ENCODE measurements around the gene FNBP1.
"Not testable (repeated sequence)": the region's sequence is repeated elsewhere in the genome, so short reads cannot be mapped to it uniquely, and the experiment has no call there.

Gene FNBP1

GRCh38 chr9:129952337-129952736 is 90.7 kb downstream of the FNBP1 start:
- no peak for DNase-seq (ENCODE audit: low read depth)

- DNase-seq (ENCODE audit: low read depth): no peak
These were observed 93.2 kb downstream of the FNBP1 start for GRCh38 chr9:129949821-129950220.

- not testable (repeated sequence) for DNase-seq (ENCODE audit: low read depth)
These were observed 94.4 kb downstream of the FNBP1 start for GRCh38 chr9:129948626-129949025.

- DNase-seq (ENCODE audit: low read depth): no peak
These were observed 96.6 kb downstream of the FNBP1 start for GRCh38 chr9:129946246-129946995.

- no peak for DNase-seq (ENCODE audit: low read depth)
These were observed 97.7 kb downstream of the FNBP1 start for GRCh38 chr9:129945314-129945713.

- no peak for DNase-seq (ENCODE audit: low read depth)
These were observed 98.4 kb downstream of the FNBP1 start for GRCh38 chr9:129944506-129945116.

- DNase-seq (ENCODE audit: low read depth): no peak
These were observed 103.6 kb downstream of the FNBP1 start for GRCh38 chr9:129939431-129939830.

GRCh38 chr9:129938291-129938979 is 104.6 kb downstream of the FNBP1 start:
- DNase-seq (ENCODE audit: low read depth): no peak

- DNase-seq (ENCODE audit: low read depth): not testable (repeated sequence)
These were observed 105.1 kb downstream of the FNBP1 start for GRCh38 chr9:129937879-129938278.

- no peak for DNase-seq (ENCODE audit: low read depth)
These were observed 106.8 kb downstream of the FNBP1 start for GRCh38 chr9:129936222-129936621.

- DNase-seq (ENCODE audit: low read depth): no peak
These were observed 108.2 kb downstream of the FNBP1 start for GRCh38 chr9:129934780-129935179.

- DNase-seq (ENCODE audit: low read depth): no peak
These were observed 108.9 kb downstream of the FNBP1 start for GRCh38 chr9:129934041-129934591.

GRCh38 chr9:129933185-129934040 is 109.6 kb downstream of the FNBP1 start:
- no peak for DNase-seq (ENCODE audit: low read depth)

GRCh38 chr9:129932303-129933151 is 110.5 kb downstream of the FNBP1 start:
- DNase-seq (ENCODE audit: low read depth): no peak

GRCh38 chr9:129930743-129931142 is 112.2 kb downstream of the FNBP1 start:
- DNase-seq (ENCODE audit: low read depth): no peak

- DNase-seq (ENCODE audit: low read depth): no peak
These were observed 113.4 kb downstream of the FNBP1 start for GRCh38 chr9:129929496-129930125.

GRCh38 chr9:129923589-129923988 is 119.4 kb downstream of the FNBP1 start:
- no peak for DNase-seq (ENCODE audit: low read depth)

GRCh38 chr9:129921905-129922304 is 121.1 kb downstream of the FNBP1 start:
- DNase-seq (ENCODE audit: low read depth): no peak

- no peak for DNase-seq (ENCODE audit: low read depth)
These were observed 123.1 kb downstream of the FNBP1 start for GRCh38 chr9:129919841-129920240.

- DNase-seq (ENCODE audit: low read depth): no peak
These were observed 123.7 kb downstream of the FNBP1 start for GRCh38 chr9:129919277-129919676.
